Progenitor cell of endocrine pancreas (in vitro differentiated cells): ENCODE results near the gene GALK2. TPM values are rescaled to one million over a fixed set of nuclear protein-coding genes. Genes with fewer than 3 reads are reported as not detected.

Experiments
- DNase-seq: peaks from one replicate; pipeline ENCODE4 v3.0.0; 2021; ENCODE audit warnings: low spot score; ENCODE audit not compliant: unreplicated experiment
- H3K27ac Mint-ChIP-seq: 2 replicates; pipeline ENCODE4 v1.8.0; 2021; ENCODE audit warnings: mild to moderate bottlenecking, moderate library complexity, mixed read lengths
- H3K27me3 Mint-ChIP-seq: 2 replicates; pipeline ENCODE4 v1.8.0; 2021; ENCODE audit warnings: mixed read lengths
- H3K36me3 Mint-ChIP-seq: 2 replicates; pipeline ENCODE4 v1.8.0; 2022; ENCODE audit warnings: mixed read lengths; ENCODE audit not compliant: insufficient read depth
- H3K4me1 Mint-ChIP-seq: 2 replicates; pipeline ENCODE4 v1.8.0; 2021; ENCODE audit warnings: low read depth, mixed read lengths
- H3K4me3 Mint-ChIP-seq: 2 replicates; pipeline ENCODE4 v1.8.0; 2021; ENCODE audit warnings: low read depth, mild to moderate bottlenecking, moderate library complexity, mixed read lengths
- H3K9me3 Mint-ChIP-seq: 2 replicates; pipeline ENCODE4 v1.8.0; 2021; ENCODE audit warnings: low read depth, mixed read lengths
- microRNA-seq: library from miRNA; unstranded; fragments of <30 nt; microRNA quantifications from one replicate; pipeline ENCODE4 v1.1.0, GENCODE V29; 2020; ENCODE audit warnings: borderline number of aligned reads; ENCODE audit not compliant: unreplicated experiment
- total RNA-seq: library from RNA; stranded (reverse); gene quantifications from 2 replicates; pipeline ENCODE4 v1.2.1, GENCODE V29; 2021
- TF ChIP-seq, protein P1 (sequence below): fragments of 200-600 bp; sonication (generic); IDR thresholded peaks from one replicate; pipeline ENCODE4 v1.5.0; 2021; ENCODE audit warnings: antibody characterized with exemption, mild to moderate bottlenecking; ENCODE audit not compliant: unreplicated experiment

GALK2 gene
- total RNA-seq, 1 donor from 2014 or later: 21.1 TPM

- H3K36me3 Mint-ChIP-seq: no peaks in the 10 kb centered on the region
- H3K27me3 Mint-ChIP-seq: no peaks in the 10 kb centered on the region
- H3K9me3 Mint-ChIP-seq: no peaks in the 10 kb centered on the region
Observed at GRCh38 chr15:49380912-49381311, 210.9 kb downstream of the GALK2 start.

More at GRCh38 chr15:49380912-49381311, 210.9 kb downstream of the GALK2 start:
- Mint-ChIP-seq H3K4me3 (no peak overlapping the region), H3K27ac (no peak overlapping the region), H3K4me1 (peaks cover 2% of the 10 kb centered on the region)
- TF ChIP-seq, protein P1, sequence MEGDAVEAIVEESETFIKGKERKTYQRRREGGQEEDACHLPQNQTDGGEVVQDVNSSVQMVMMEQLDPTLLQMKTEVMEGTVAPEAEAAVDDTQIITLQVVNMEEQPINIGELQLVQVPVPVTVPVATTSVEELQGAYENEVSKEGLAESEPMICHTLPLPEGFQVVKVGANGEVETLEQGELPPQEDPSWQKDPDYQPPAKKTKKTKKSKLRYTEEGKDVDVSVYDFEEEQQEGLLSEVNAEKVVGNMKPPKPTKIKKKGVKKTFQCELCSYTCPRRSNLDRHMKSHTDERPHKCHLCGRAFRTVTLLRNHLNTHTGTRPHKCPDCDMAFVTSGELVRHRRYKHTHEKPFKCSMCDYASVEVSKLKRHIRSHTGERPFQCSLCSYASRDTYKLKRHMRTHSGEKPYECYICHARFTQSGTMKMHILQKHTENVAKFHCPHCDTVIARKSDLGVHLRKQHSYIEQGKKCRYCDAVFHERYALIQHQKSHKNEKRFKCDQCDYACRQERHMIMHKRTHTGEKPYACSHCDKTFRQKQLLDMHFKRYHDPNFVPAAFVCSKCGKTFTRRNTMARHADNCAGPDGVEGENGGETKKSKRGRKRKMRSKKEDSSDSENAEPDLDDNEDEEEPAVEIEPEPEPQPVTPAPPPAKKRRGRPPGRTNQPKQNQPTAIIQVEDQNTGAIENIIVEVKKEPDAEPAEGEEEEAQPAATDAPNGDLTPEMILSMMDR: no peak
- no peak for DNase-seq

Small RNA genes within 50 kb of the gene (microRNA-seq; reads per million reads assigned to microRNA genes)
- gene MIR4716: not detected

Other genes with a start within 250 kb of the GALK2 start
- 0.36 and 0.47 TPM in 2 replicates for gene SHC4, start 206.3 kb upstream of the GALK2 start, total RNA-seq
- gene SECISBP2L, start 123.8 kb upstream of the GALK2 start, total RNA-seq: 54.3 and 55.0 TPM in 2 replicates
- 84.0 and 86.7 TPM in 2 replicates for gene COPS2, start 14.6 kb upstream of the GALK2 start, total RNA-seq